Fibroblast of lung (primary cell): ENCODE measurements around the gene RRM1. TPM values are rescaled to one million over a fixed set of nuclear protein-coding genes. Genes with fewer than 3 reads are reported as not detected.

Experiments
- DNase-seq, 2 donors: peaks; one replicate each; pipeline versions ENCODE4 v3.0.0 to v3.0.0-alpha.2; 2010; ENCODE audit warnings: low read depth in 2 of 2
- H2AFZ ChIP-seq: 2 replicates; pipeline ENCODE4 v1.5.1; 2012; ENCODE audit warnings: low read length, control low read depth, inconsistent platforms
- H3K27ac ChIP-seq: 2 replicates; pipeline ENCODE4 v1.5.1; 2011; ENCODE audit warnings: low read length, control low read depth; ENCODE audit not compliant: insufficient read depth
- H3K27me3 ChIP-seq: 2 replicates; pipeline ENCODE4 v1.5.1; 2011; ENCODE audit warnings: mild to moderate bottlenecking, low read length; ENCODE audit not compliant: control insufficient read depth, insufficient read depth
- H3K36me3 ChIP-seq: 2 replicates; pipeline ENCODE4 v1.5.1; 2011; ENCODE audit warnings: low read length; ENCODE audit not compliant: control insufficient read depth, insufficient read depth
- H3K4me1 ChIP-seq: 2 replicates; pipeline ENCODE4 v1.5.1; 2011; ENCODE audit warnings: low read length; ENCODE audit not compliant: control insufficient read depth, insufficient read depth; ENCODE audit errors: extremely low read depth
- H3K4me2 ChIP-seq: 2 replicates; pipeline ENCODE4 v1.5.1; 2011; ENCODE audit warnings: low read length, control low read depth; ENCODE audit not compliant: insufficient read depth; ENCODE audit errors: extremely low read depth
- H3K4me3 ChIP-seq, 4 experiments: fragments of 200-600 bp in 1 of 4; sonication (generic) in 1 of 4; replicated peaks in 1 of 4; 2 replicates each; pipeline ENCODE4 v1.5.1; 2011 to 2016; ENCODE audit warnings: low read length in 4 of 4, low read depth in 3 of 4, mild to moderate bottlenecking in 3 of 4, control low read depth in 2 of 4, inconsistent platforms in 1 of 4, mixed read lengths in 1 of 4; ENCODE audit not compliant: insufficient read depth in 1 of 4; ENCODE audit errors: control extremely low read depth in 1 of 4
- H3K79me2 ChIP-seq: 2 replicates; pipeline ENCODE4 v1.5.1; 2012; ENCODE audit warnings: mild to moderate bottlenecking, low read length, inconsistent platforms; ENCODE audit not compliant: control insufficient read depth, insufficient read depth
- H3K9ac ChIP-seq: 2 replicates; pipeline ENCODE4 v1.5.1; 2011; ENCODE audit warnings: mild to moderate bottlenecking, low read length, control low read depth; ENCODE audit not compliant: insufficient read depth
- H3K9me3 ChIP-seq: 2 replicates; pipeline ENCODE4 v1.5.1; 2012; ENCODE audit warnings: low read depth, low read length; ENCODE audit not compliant: control insufficient read depth, insufficient read depth
- H4K20me1 ChIP-seq: 2 replicates; pipeline ENCODE4 v1.5.1; 2011; ENCODE audit warnings: low read length; ENCODE audit not compliant: control insufficient read depth, insufficient read depth; ENCODE audit errors: extremely low read depth
- CTCF ChIP-seq, 2 donors: IDR thresholded peaks in 1 of 2; conservative IDR thresholded peaks in 1 of 2; 1 replicate in 1 of 2; 2 replicates in 1 of 2; pipeline ENCODE4 v1.5.1; 2011 to 2012; ENCODE audit warnings: low read length in 2 of 2, control low read depth in 1 of 2, inconsistent platforms in 1 of 2, low read depth in 1 of 2, mild to moderate bottlenecking in 1 of 2
- EZH2 ChIP-seq: IDR thresholded peaks from 2 replicates; pipeline ENCODE4 v1.5.1; 2012; ENCODE audit warnings: low read length, control low read depth, mild to moderate bottlenecking; ENCODE audit errors: missing control alignments
- polyA plus RNA-seq, 2 donors: library from polyadenylated mRNA; depleted of rRNA in 1 of 2; stranded (reverse) in 1 of 2; unstranded in 1 of 2; fragments of >200 nt; gene quantifications; 2 replicates each; pipeline ENCODE4 v1.2.1, GENCODE V29; 2011 to 2012; ENCODE audit warnings: missing spikeins in 1 of 2
- total RNA-seq: library from RNA; depleted of rRNA; stranded (reverse); fragments of >200 nt; gene quantifications from 2 replicates; pipeline ENCODE4 v1.2.1, GENCODE V29; 2014

The RRM1 gene
- total and polyA plus RNA-seq, 2 donors (not counting 1 experiment from before 2014, with no cell fraction given) = 57.5 to 85.0 TPM

GRCh38 chr11:4105916-4106315 lies 11.3 kb downstream of the RRM1 start:
- TF ChIP-seq CTCF (conservative IDR thresholded peaks at IDR 0.05 in 1 of 2, IDR thresholded peaks at IDR 0.05 in 1 of 2; ENCODE audit: low read depth in 1 of 2, low read length in 2 of 2) (no peak), EZH2 (no peak)
- peaks cover 2% of the 10 kb centered on the region for H3K36me3 ChIP-seq
- H3K27me3 ChIP-seq = no peaks in the 10 kb centered on the region
- no peak overlapping the region for H2AFZ ChIP-seq
- H3K9me3 ChIP-seq = no peaks in the 10 kb centered on the region
- no peak overlapping the region for H3K4me3 ChIP-seq
- H4K20me1 ChIP-seq = no peaks in the 10 kb centered on the region
- no peak overlapping the region for H3K4me2 ChIP-seq
- no peaks in the 10 kb centered on the region for H3K4me1 ChIP-seq
- DNase-seq = no peak
- H3K9ac ChIP-seq = no peak overlapping the region
- no peak overlapping the region for H3K27ac ChIP-seq
- H3K79me2 ChIP-seq = peaks cover 19% of the 10 kb centered on the region

DNA sequence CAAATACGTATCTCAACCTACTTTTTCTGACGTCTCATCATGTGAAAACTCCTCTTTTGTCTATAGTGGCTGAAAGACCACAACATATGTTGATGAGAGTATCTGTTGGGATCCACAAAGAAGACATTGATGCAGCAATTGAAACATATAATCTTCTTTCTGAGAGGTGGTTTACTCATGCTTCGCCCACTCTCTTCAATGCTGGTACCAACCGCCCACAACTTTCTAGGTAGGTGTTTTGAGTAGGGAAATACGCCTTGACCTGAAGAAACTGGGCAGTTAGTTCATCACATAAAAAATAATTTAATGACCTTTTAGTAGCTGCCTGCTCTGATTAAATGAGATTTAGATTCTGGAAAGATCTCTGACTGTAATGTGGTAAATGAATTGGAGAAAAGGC lies 17.2 kb downstream of the RRM1 start:
- Histone ChIP-seq H3K4me2 (no peak overlapping the region), H4K20me1 (no peaks in the 10 kb centered on the region), H3K27ac (no peak overlapping the region), H3K79me2 (no peaks in the 10 kb centered on the region), H3K36me3 (no peaks in the 10 kb centered on the region), H3K27me3 (no peaks in the 10 kb centered on the region), H3K9me3 (no peaks in the 10 kb centered on the region), H3K4me1 (no peaks in the 10 kb centered on the region), H2AFZ (no peak overlapping the region), H3K4me3 (no peak overlapping the region), H3K9ac (no peak overlapping the region)
- no peak for DNase-seq
- TF ChIP-seq CTCF (conservative IDR thresholded peaks at IDR 0.05 in 1 of 2, IDR thresholded peaks at IDR 0.05 in 1 of 2; ENCODE audit: low read depth in 1 of 2, low read length in 2 of 2) (no peak), EZH2 (no peak)

- H3K27me3 ChIP-seq = no peaks in the 10 kb centered on the region
- H3K9me3 ChIP-seq = no peaks in the 10 kb centered on the region
- no peak overlapping the region for H3K27ac ChIP-seq
- H3K4me1 ChIP-seq = peaks cover 2% of the 10 kb centered on the region
- no peak overlapping the region for H3K9ac ChIP-seq
- H3K79me2 ChIP-seq = no peaks in the 10 kb centered on the region
- H4K20me1 ChIP-seq = no peaks in the 10 kb centered on the region
- no peak overlapping the region for H3K4me2 ChIP-seq
- no peak overlapping the region for H3K4me3 ChIP-seq
- H3K36me3 ChIP-seq = no peaks in the 10 kb centered on the region
- DNase-seq = no peak
- TF ChIP-seq CTCF (conservative IDR thresholded peaks at IDR 0.05 in 1 of 2, IDR thresholded peaks at IDR 0.05 in 1 of 2; ENCODE audit: low read depth in 1 of 2, low read length in 2 of 2) (no peak), EZH2 (no peak)
- no peak overlapping the region for H2AFZ ChIP-seq
Measured at GRCh38 chr11:4115128-4115527, 20.5 kb downstream of the RRM1 start.
